Fibroblast of the aortic adventitia (primary cell): ENCODE data around the gene SLC20A1. TPM values are rescaled to one million over a fixed set of nuclear protein-coding genes. Genes with fewer than 3 reads are reported as not detected.

Experiments used
- DNase-seq: peaks from one replicate; pipeline ENCODE4 v3.0.0-alpha.2; 2010; ENCODE audit warnings: low read depth
- H3K4me3 ChIP-seq: 2 replicates; pipeline ENCODE4 v1.5.1; 2011; ENCODE audit warnings: low read depth, mild to moderate bottlenecking, control low read depth, low read length, moderate library complexity
- CTCF ChIP-seq: IDR thresholded peaks from 2 replicates; pipeline ENCODE4 v1.5.1; 2011; ENCODE audit warnings: mild to moderate bottlenecking, low read length, control low read depth, inconsistent platforms; ENCODE audit not compliant: insufficient read depth
- total RNA-seq: library from RNA; depleted of rRNA; stranded (reverse); fragments of >200 nt; gene quantifications from 2 replicates; pipeline ENCODE4 v1.2.3, GENCODE V29; 2012; ENCODE audit warnings: low replicate concordance

Gene SLC20A1
- total RNA-seq, 1 donor = 134 TPM

- TF ChIP-seq CTCF = no peak
- H3K4me3 ChIP-seq = no peak overlapping the region
- DNase-seq = no peak
Observed at GRCh38 chr2:112641701-112642100, 4.0 kb upstream of the SLC20A1 start.

- no peak overlapping the region for H3K4me3 ChIP-seq
- no peak for TF ChIP-seq CTCF
- no peak for DNase-seq
Observed at GRCh38 chr2:112642561-112642960, 3.2 kb upstream of the SLC20A1 start.

- no peak overlapping the region for H3K4me3 ChIP-seq
- no peak for DNase-seq
- no peak for TF ChIP-seq CTCF
Observed at GRCh38 chr2:112642966-112643365, 2.8 kb upstream of the SLC20A1 start.

- TF ChIP-seq CTCF = no peak
- no peak for DNase-seq
- no peak overlapping the region for H3K4me3 ChIP-seq
Observed at GRCh38 chr2:112643488-112643887, 2.3 kb upstream of the SLC20A1 start.

GRCh38 chr2:112644155-112644932 lies 1.4 kb upstream of the SLC20A1 start:
- TF ChIP-seq CTCF = no peak
- no peak for DNase-seq
- H3K4me3 ChIP-seq = peak overlapping the region; percentile 83

GRCh38 chr2:112644933-112645309 lies 818 bp upstream of the SLC20A1 start:
- peak overlapping the region; percentile 83 for H3K4me3 ChIP-seq
- no peak for DNase-seq
- no peak for TF ChIP-seq CTCF

GRCh38 chr2:112646102-112646719 lies 472 bp downstream of the SLC20A1 start:
- no peak for TF ChIP-seq CTCF

More at GRCh38 chr2:112646102-112646719, 472 bp downstream of the SLC20A1 start:
- peak overlapping the region; percentile 97 for H3K4me3 ChIP-seq
- no peak for DNase-seq
